Medulla oblongata (tissue), 1 donor: ENCODE measurements around the gene LRCH2.
"Not testable (repeated sequence)": the region's sequence is repeated elsewhere in the genome, so short reads cannot be mapped to it uniquely, and the experiment has no call there.

ENCODE experiments used
- DNase-seq: peaks from one replicate; pipeline ENCODE4 v3.0.0-alpha.2; 2015; ENCODE audit errors: extremely low spot score

The LRCH2 gene, protein sequence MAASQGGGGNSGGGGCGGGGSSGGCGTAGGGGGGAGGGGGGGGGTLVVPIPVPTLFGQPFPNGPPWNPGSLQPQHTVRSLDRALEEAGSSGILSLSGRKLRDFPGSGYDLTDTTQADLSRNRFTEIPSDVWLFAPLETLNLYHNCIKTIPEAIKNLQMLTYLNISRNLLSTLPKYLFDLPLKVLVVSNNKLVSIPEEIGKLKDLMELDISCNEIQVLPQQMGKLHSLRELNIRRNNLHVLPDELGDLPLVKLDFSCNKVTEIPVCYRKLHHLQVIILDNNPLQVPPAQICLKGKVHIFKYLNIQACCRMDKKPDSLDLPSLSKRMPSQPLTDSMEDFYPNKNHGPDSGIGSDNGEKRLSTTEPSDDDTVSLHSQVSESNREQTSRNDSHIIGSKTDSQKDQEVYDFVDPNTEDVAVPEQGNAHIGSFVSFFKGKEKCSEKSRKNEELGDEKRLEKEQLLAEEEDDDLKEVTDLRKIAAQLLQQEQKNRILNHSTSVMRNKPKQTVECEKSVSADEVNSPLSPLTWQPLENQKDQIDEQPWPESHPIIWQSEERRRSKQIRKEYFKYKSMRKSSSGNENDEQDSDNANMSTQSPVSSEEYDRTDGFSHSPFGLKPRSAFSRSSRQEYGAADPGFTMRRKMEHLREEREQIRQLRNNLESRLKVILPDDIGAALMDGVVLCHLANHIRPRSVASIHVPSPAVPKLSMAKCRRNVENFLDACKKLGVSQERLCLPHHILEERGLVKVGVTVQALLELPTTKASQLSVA

GRCh38 chrX:115233497-115234455 is at the start of gene LRCH2:
Gene LRCH2, minus strand, starts transcription at chrX:115234096. Its CDS starts 55 bp downstream, at chrX:115234041.
- peak; percentile 42 for DNase-seq

DNA sequence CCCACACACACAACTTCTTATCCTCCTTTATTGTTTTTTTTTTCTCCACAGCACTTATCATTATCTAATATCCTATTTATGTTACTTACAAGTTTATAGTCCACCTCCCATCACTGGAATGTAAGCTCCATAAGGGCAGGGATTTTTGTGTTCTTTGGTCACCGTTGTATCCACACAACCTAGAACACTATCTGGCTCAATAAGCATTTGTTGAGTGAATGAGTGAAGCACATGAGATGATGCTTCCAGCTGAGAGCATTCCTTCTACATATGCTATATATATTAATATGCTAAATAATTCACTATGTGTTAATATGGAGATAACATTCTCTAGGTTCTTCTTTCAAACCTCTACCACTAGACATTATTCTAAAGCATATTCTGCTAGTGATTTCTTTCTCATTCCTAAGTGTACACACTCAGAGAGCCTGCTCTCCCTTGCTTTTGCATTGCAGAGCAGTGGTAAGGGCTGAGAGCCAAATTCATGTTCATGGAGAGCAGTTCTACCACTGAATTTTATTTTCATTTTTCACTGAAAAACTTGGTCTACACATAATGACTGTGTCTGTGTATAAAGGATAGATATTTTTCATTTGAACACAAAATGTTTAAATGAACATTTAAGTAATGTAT is 35.3 kb upstream of the LRCH2 start:
- DNase-seq: no peak

- DNase-seq: no peak
Measured at GRCh38 chrX:115268421-115268820, 34.5 kb upstream of the LRCH2 start.

- DNase-seq: no peak
Measured at GRCh38 chrX:115266300-115266699, 32.4 kb upstream of the LRCH2 start.

- no peak for DNase-seq
Measured at GRCh38 chrX:115264009-115264408, 30.1 kb upstream of the LRCH2 start.

DNA sequence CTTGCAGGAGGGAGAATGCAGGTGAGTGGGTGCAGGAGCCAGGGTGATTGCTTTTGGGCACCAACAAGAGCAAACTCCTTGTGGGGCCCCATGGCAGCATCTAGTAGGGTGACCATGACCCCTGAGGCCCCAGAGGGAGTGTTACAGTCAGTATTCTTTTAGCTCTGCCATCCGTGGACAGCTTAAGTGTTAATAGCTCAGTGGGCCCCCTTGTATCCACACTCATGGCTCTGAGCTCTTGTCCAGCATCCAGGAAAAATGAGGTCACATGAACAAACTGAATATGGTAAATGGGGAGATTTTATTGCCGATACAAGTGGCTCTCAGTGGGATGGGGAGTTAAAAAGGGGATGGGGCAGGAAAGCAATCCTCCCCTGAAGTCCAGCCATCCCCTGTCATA is 27.3 kb upstream of the LRCH2 start:
- no peak for DNase-seq

DNA sequence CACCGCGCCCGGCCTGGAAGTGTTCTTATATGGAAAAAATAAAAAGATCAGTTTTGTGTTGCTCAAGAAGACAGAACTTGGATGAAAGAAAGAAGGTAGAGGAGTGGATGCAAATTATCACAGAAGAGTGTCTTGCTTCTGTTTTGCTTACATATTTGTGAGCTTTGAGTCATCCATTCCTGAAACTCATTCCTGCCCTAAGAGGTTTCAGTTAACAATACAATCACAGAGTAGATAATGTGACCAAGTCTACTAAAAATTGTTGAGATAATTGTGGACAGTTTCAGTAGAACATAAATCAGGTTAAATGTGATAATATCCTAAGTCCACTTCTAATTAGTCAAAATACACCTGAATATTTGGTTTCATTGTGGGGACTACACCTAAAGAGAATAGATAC is 26.4 kb upstream of the LRCH2 start:
- no peak for DNase-seq

DNA sequence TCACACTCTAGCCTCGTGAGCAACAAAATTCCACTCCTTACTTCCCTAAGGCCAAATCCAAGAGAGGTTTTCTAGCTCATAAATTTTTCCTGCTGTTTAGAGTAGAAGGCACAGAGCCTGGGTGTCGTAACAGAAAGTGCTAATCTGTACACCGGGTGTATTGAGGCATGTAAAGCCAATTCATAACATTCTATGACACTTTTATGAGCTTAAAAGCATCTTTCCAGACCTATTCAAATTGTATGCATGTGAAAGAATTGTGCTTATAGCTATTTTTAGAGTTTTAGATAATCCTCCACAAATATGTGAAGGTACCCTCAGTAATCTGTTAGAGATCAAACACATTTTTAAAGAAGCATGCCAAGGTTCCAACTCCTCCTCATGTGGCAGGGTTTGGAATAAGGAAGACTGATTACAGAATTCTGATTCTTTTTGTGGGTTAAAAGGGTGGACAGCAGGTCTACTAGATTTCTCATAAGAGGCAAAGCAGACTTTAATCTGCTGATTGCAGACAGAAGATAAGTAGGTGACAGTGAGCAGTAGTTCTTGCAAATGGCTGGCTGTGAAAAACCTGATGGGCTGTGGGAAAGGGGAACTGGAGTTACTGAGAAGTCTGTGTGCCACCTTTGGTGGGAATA is 25.5 kb upstream of the LRCH2 start:
- DNase-seq: no peak

- DNase-seq: no peak
Measured at GRCh38 chrX:115257711-115258110, 23.8 kb upstream of the LRCH2 start.

- no peak for DNase-seq
Measured at GRCh38 chrX:115255003-115255402, 21.1 kb upstream of the LRCH2 start.

- no peak for DNase-seq
Measured at GRCh38 chrX:115251458-115252233, 17.8 kb upstream of the LRCH2 start.

DNA sequence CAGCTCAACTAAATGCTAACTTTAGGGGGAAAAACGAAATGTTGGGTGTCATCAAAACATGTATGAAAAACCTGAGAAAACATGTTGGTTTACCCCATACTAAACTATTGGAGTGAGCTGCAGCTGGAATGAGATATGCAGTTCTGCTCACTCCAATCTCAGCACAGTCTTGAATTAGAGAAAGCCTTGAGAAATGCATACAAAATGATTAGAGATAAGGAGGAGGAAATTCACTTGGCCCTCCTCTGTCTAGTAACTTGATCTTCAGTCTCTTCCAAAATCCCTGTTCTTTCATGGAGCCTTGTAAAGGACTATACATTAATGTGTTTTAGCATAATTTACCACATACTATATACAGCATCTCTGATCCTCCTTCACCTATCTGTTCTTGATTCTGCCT is 3.2 kb upstream of the LRCH2 start:
- DNase-seq: no peak

DNA sequence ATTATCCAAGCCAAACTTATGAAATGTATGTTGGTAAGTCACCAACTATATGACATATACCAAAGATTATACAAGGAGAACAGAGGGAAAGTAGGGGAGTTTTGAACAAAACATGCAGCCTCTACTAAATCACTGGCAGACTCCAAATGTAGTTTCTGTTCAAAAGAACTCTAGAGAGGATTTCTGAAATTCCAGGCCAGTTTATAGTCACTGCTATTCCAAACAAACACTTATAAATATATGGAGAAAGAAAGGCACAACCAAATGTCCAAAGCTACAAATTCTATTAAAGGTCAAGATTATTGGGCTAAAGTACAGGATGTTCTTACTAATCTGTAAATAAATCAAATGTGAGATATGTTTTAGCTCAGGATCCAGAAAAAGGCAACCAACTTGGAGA is 2.7 kb upstream of the LRCH2 start:
- DNase-seq: no peak

GRCh38 chrX:115234461-115234860 is 565 bp upstream of the LRCH2 start:
- DNase-seq: no peak

DNA sequence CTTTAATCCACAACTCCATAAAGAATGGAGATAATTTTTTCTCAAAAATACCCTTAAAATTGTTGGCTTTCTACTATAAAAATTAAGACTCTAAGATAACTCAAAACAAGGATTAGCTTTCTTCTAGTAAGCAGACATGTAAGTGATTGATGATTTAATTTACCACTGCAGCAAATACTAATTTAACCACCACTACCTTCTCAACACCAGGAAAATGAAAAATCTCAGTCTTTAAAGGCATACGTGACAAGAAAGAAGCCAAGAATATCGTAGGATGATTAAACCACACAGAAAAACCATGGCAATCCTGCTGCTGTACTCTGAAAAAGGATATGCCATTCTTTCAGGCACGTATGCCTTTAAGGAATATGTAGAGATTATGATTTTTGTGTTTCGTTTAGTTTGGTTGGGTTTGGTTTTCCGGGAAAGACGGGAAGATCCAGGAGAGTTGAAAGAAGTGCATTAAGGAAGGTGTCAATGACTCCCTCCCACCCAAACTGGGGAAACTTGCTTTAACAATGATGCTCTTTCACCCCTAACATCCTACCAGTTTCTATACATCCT is 881 bp downstream of the LRCH2 start:
- DNase-seq: no peak

DNA sequence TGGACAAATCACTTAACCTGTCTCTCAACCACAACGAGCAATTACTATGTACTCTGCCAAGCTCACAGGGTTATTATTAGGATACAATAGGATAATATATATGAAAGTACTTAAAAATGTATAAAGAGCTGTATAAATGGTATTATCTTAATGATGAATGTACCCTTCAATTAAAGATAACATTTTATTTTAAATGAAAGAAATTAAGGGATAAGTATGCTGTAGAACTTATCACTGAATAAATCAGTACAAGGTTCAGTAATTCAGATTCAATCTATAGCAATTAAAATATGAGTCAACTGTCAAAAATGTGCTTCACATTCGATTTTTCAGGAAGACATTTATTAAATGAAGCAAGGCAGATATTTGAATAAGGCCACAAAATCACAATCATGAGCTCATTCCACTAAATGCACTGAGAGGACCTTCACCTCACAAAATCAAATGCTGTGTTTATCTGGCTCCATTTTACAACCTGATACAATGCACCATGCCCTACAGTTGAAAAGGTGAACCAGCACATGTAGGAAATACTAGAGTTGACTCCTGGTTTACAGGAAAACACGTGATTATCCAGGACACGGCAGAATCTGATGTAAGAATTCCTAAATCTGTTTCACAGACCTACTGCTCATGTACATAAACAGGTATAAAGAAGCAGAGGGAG is 4.4 kb downstream of the LRCH2 start:
- no peak for DNase-seq

DNA sequence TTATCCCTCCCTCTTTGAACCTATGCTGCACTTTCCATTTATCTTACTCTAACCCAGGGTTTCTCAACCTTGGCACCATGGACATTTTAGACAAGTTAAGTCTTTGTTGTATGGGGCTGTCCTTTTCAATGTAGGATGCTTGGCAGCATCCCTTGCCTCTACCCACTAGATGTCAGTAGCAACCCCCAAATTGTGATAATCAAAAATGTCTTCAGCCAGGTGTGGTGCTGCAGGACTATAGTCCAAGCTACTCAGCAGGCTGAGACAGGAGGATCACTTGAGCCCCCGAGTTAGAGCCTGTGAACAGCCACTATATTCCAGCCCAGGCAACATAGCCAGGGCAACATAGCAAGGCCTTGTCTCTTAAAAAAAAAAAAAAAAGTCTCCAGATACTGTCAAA is 7.0 kb downstream of the LRCH2 start:
- DNase-seq: peak; percentile 23

- not testable (repeated sequence) for DNase-seq
Measured at GRCh38 chrX:115217346-115217745, 16.6 kb downstream of the LRCH2 start.

- DNase-seq: no peak
Measured at GRCh38 chrX:115214605-115215004, 19.3 kb downstream of the LRCH2 start.
